ENCODE results near the gene FTSJ1.

Gene FTSJ1

GRCh38 chrX:48450076-48450475 lies 25.9 kb upstream of the FTSJ1 start:
- H3K4me3 ChIP-seq (ENCODE audit: low read length, poor library complexity, severe bottlenecking): no peak overlapping the region
- no peaks in the 10 kb centered on the region for H3K9me3 ChIP-seq (ENCODE audit: insufficient read depth, low read depth, low read length)
- H3K79me2 ChIP-seq (ENCODE audit: insufficient read depth, low read length): no peaks in the 10 kb centered on the region
- H3K9me2 ChIP-seq (replicated peaks; ENCODE audit: low read depth, low read length): no peaks in the 10 kb centered on the region
- no peak overlapping the region for H2AFZ ChIP-seq (ENCODE audit: low read length)
- no peaks in the 10 kb centered on the region for H3K27me3 ChIP-seq (ENCODE audit: insufficient read depth, low read length, poor library complexity, severe bottlenecking)
- no peaks in the 10 kb centered on the region for H4K20me1 ChIP-seq (ENCODE audit: insufficient read depth, low read length, poor library complexity, severe bottlenecking)
- H3F3A ChIP-seq (ENCODE audit: low read depth): no peaks in the 10 kb centered on the region
- TF ChIP-seq EZH2phosphoT487 (IDR thresholded peaks at IDR 0.05; ENCODE audit: borderline replicate concordance): no peak
- TF ChIP-seq, protein P1, sequence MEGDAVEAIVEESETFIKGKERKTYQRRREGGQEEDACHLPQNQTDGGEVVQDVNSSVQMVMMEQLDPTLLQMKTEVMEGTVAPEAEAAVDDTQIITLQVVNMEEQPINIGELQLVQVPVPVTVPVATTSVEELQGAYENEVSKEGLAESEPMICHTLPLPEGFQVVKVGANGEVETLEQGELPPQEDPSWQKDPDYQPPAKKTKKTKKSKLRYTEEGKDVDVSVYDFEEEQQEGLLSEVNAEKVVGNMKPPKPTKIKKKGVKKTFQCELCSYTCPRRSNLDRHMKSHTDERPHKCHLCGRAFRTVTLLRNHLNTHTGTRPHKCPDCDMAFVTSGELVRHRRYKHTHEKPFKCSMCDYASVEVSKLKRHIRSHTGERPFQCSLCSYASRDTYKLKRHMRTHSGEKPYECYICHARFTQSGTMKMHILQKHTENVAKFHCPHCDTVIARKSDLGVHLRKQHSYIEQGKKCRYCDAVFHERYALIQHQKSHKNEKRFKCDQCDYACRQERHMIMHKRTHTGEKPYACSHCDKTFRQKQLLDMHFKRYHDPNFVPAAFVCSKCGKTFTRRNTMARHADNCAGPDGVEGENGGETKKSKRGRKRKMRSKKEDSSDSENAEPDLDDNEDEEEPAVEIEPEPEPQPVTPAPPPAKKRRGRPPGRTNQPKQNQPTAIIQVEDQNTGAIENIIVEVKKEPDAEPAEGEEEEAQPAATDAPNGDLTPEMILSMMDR (conservative IDR thresholded peaks at IDR 0.05; ENCODE audit: low read length): no peak
- H3K36me3 ChIP-seq (ENCODE audit: insufficient read depth, low read length): no peaks in the 10 kb centered on the region
- H3K9ac ChIP-seq (ENCODE audit: low read depth, low read length, poor library complexity, severe bottlenecking): no peak overlapping the region
- H3K4me2 ChIP-seq (ENCODE audit: low read depth, low read length, poor library complexity, severe bottlenecking): no peak overlapping the region
- H3K4me1 ChIP-seq (ENCODE audit: insufficient read depth, low read length, poor library complexity, severe bottlenecking): no peaks in the 10 kb centered on the region

- no peaks in the 10 kb centered on the region for H3F3A ChIP-seq (ENCODE audit: low read depth)
- no peaks in the 10 kb centered on the region for H4K20me1 ChIP-seq (ENCODE audit: insufficient read depth, low read length, poor library complexity, severe bottlenecking)
- H3K9me3 ChIP-seq (ENCODE audit: insufficient read depth, low read depth, low read length): no peaks in the 10 kb centered on the region
- H3K9me2 ChIP-seq (replicated peaks; ENCODE audit: low read depth, low read length): no peaks in the 10 kb centered on the region
- no peak overlapping the region for H3K4me3 ChIP-seq (ENCODE audit: low read length, poor library complexity, severe bottlenecking)
- no peaks in the 10 kb centered on the region for H3K36me3 ChIP-seq (ENCODE audit: insufficient read depth, low read length)
- no peak overlapping the region for H3K9ac ChIP-seq (ENCODE audit: low read depth, low read length, poor library complexity, severe bottlenecking)
- no peaks in the 10 kb centered on the region for H3K27me3 ChIP-seq (ENCODE audit: insufficient read depth, low read length, poor library complexity, severe bottlenecking)
- no peak overlapping the region for H2AFZ ChIP-seq (ENCODE audit: low read length)
- H3K4me1 ChIP-seq (ENCODE audit: insufficient read depth, low read length, poor library complexity, severe bottlenecking): no peaks in the 10 kb centered on the region
- TF ChIP-seq EZH2phosphoT487 (IDR thresholded peaks at IDR 0.05; ENCODE audit: borderline replicate concordance): no peak
- TF ChIP-seq, protein P1 (conservative IDR thresholded peaks at IDR 0.05; ENCODE audit: low read length): no peak
- no peak overlapping the region for H3K4me2 ChIP-seq (ENCODE audit: low read depth, low read length, poor library complexity, severe bottlenecking)
- H3K79me2 ChIP-seq (ENCODE audit: insufficient read depth, low read length): no peaks in the 10 kb centered on the region
These were observed 24.3 kb upstream of the FTSJ1 start for GRCh38 chrX:48451708-48452107.

GRCh38 chrX:48456628-48457331 lies 19.2 kb upstream of the FTSJ1 start:
- Histone ChIP-seq H3K4me2 (ENCODE audit: low read depth, low read length, poor library complexity, severe bottlenecking) (no peak overlapping the region), H2AFZ (ENCODE audit: low read length) (no peak overlapping the region), H3K9me2 (replicated peaks; ENCODE audit: low read depth, low read length) (no peaks in the 10 kb centered on the region), H3K9ac (ENCODE audit: low read depth, low read length, poor library complexity, severe bottlenecking) (no peak overlapping the region), H3K4me3 (ENCODE audit: low read length, poor library complexity, severe bottlenecking) (no peak overlapping the region), H3K79me2 (ENCODE audit: insufficient read depth, low read length) (no peaks in the 10 kb centered on the region), H3K36me3 (ENCODE audit: insufficient read depth, low read length) (no peaks in the 10 kb centered on the region; the same call in 1 of the 2 replicates), H3K4me1 (ENCODE audit: insufficient read depth, low read length, poor library complexity, severe bottlenecking) (no peaks in the 10 kb centered on the region), H3K9me3 (ENCODE audit: insufficient read depth, low read depth, low read length) (no peaks in the 10 kb centered on the region), H3F3A (ENCODE audit: low read depth) (no peaks in the 10 kb centered on the region), H3K27me3 (ENCODE audit: insufficient read depth, low read length, poor library complexity, severe bottlenecking) (no peaks in the 10 kb centered on the region), H4K20me1 (ENCODE audit: insufficient read depth, low read length, poor library complexity, severe bottlenecking) (no peaks in the 10 kb centered on the region)
- TF ChIP-seq, protein P1 (conservative IDR thresholded peaks at IDR 0.05; ENCODE audit: low read length): no peak
- no peak for TF ChIP-seq EZH2phosphoT487 (IDR thresholded peaks at IDR 0.05; ENCODE audit: borderline replicate concordance)
